Mesenchymal stem cell (in vitro differentiated cells and primary cell): ENCODE results near the gene MYLK.

ENCODE experiments used
- DNase-seq: peaks from one replicate; pipeline ENCODE4 v3.0.0-alpha.2; 2013
- H2AFZ ChIP-seq: one replicate; pipeline ENCODE4 v1.6.1; 2013; ENCODE audit warnings: low read depth, mild to moderate bottlenecking, control low read depth, inconsistent platforms, low read length, moderate library complexity
- H2AK5ac ChIP-seq: 2 replicates; pipeline ENCODE4 v1.6.1; 2013; ENCODE audit warnings: low read length, moderate library complexity, mild to moderate bottlenecking, inconsistent platforms; ENCODE audit not compliant: severe bottlenecking
- H2BK120ac ChIP-seq: one replicate; pipeline ENCODE4 v1.6.1; 2013; ENCODE audit warnings: low read depth, mild to moderate bottlenecking, inconsistent platforms, low read length, moderate library complexity
- H2BK12ac ChIP-seq, 2 experiments: one replicate each; pipeline ENCODE4 v1.6.1; 2013; ENCODE audit warnings: inconsistent platforms in 2 of 2, low read length in 2 of 2, mild to moderate bottlenecking in 2 of 2, moderate library complexity in 2 of 2, control low read depth in 1 of 2
- H2BK15ac ChIP-seq: one replicate; pipeline ENCODE4 v1.6.1; 2013; ENCODE audit warnings: mild to moderate bottlenecking, low read depth, inconsistent platforms; ENCODE audit not compliant: poor library complexity, severe bottlenecking
- H2BK5ac ChIP-seq: 2 replicates; pipeline ENCODE4 v1.6.1; 2013; ENCODE audit warnings: low read depth, mild to moderate bottlenecking, low read length, control low read depth, inconsistent platforms; ENCODE audit not compliant: poor library complexity, severe bottlenecking
- H3K14ac ChIP-seq, 2 experiments: one replicate each; pipeline ENCODE4 v1.6.1; 2013; ENCODE audit warnings: inconsistent platforms in 2 of 2, low read length in 2 of 2, control low read depth in 1 of 2, mild to moderate bottlenecking in 1 of 2, moderate library complexity in 1 of 2
- H3K18ac ChIP-seq, 2 experiments: one replicate each; pipeline ENCODE4 v1.6.1; 2013; ENCODE audit warnings: inconsistent platforms in 2 of 2, low read length in 2 of 2, control low read depth in 1 of 2, low read depth in 1 of 2, mild to moderate bottlenecking in 1 of 2
- H3K23ac ChIP-seq, 2 experiments: one replicate each; pipeline ENCODE4 v1.6.1; 2013; ENCODE audit warnings: inconsistent platforms in 2 of 2, low read length in 2 of 2, mild to moderate bottlenecking in 2 of 2, moderate library complexity in 2 of 2, control low read depth in 1 of 2
- H3K27ac ChIP-seq: 2 replicates; pipeline ENCODE4 v1.5.1; 2013; ENCODE audit warnings: mild to moderate bottlenecking, moderate library complexity, low read length, control low read depth, inconsistent platforms; ENCODE audit not compliant: poor library complexity, severe bottlenecking
- H3K27me3 ChIP-seq, 2 experiments: 2 replicates each; pipeline versions ENCODE4 v1.6.1 to v1.7.0; 2013; ENCODE audit warnings: low read length in 2 of 2, mild to moderate bottlenecking in 2 of 2, moderate library complexity in 2 of 2, control low read depth in 1 of 2, inconsistent platforms in 1 of 2; ENCODE audit not compliant: control insufficient read depth in 1 of 2, insufficient read depth in 1 of 2
- H3K36me3 ChIP-seq, 2 experiments: 2 replicates each; pipeline versions ENCODE4 v1.6.1 to v1.7.0; 2013; ENCODE audit warnings: low read length in 2 of 2, control low read depth in 1 of 2, inconsistent platforms in 1 of 2, low read depth in 1 of 2, mild to moderate bottlenecking in 1 of 2; ENCODE audit not compliant: insufficient read depth in 2 of 2, control insufficient read depth in 1 of 2
- H3K4ac ChIP-seq, 2 experiments: one replicate each; pipeline ENCODE4 v1.6.1; 2013; ENCODE audit warnings: inconsistent platforms in 2 of 2, low read length in 2 of 2, mild to moderate bottlenecking in 2 of 2, moderate library complexity in 2 of 2, control low read depth in 1 of 2, low read depth in 1 of 2
- H3K4me1 ChIP-seq: 2 replicates; pipeline ENCODE4 v1.6.1; 2013; ENCODE audit warnings: low read depth, low read length, control low read depth; ENCODE audit not compliant: control insufficient read depth, insufficient read depth
- H3K4me2 ChIP-seq: 2 replicates; pipeline ENCODE4 v1.6.1; 2013; ENCODE audit warnings: low read length, mild to moderate bottlenecking, inconsistent platforms; ENCODE audit not compliant: poor library complexity, severe bottlenecking
- H3K4me3 ChIP-seq, 2 experiments: 2 replicates each; pipeline versions ENCODE4 v1.5.1 to v1.7.0; 2013; ENCODE audit warnings: low read length in 2 of 2, mild to moderate bottlenecking in 2 of 2, control low read depth in 1 of 2, low read depth in 1 of 2; ENCODE audit not compliant: insufficient read depth in 1 of 2
- H3K79me1 ChIP-seq: replicated peaks from 2 replicates; pipeline ENCODE4 v1.6.1; 2013; ENCODE audit warnings: mild to moderate bottlenecking, control low read depth, low read length, inconsistent platforms; ENCODE audit not compliant: poor library complexity, severe bottlenecking
- H3K9ac ChIP-seq: 2 replicates; pipeline ENCODE4 v1.7.0; 2013; ENCODE audit warnings: mild to moderate bottlenecking, low read length, moderate library complexity
- H3K9me3 ChIP-seq: 2 replicates; pipeline ENCODE4 v1.7.0; 2013; ENCODE audit warnings: mild to moderate bottlenecking, low read length; ENCODE audit not compliant: control insufficient read depth
- H4K8ac ChIP-seq: one replicate; pipeline ENCODE4 v1.6.1; 2013; ENCODE audit warnings: inconsistent platforms, mild to moderate bottlenecking, low read length, moderate library complexity
- H4K91ac ChIP-seq: one replicate; pipeline ENCODE4 v1.6.1; 2013; ENCODE audit warnings: mild to moderate bottlenecking, low read length, inconsistent platforms
- WGBS: methylation state at CpG from one replicate; pipeline ENCODE4 v1.1.7; 2013; ENCODE audit warnings: mixed read lengths; 5-methylcytosine and 5-hydroxymethylcytosine counted together

The MYLK gene

DNA sequence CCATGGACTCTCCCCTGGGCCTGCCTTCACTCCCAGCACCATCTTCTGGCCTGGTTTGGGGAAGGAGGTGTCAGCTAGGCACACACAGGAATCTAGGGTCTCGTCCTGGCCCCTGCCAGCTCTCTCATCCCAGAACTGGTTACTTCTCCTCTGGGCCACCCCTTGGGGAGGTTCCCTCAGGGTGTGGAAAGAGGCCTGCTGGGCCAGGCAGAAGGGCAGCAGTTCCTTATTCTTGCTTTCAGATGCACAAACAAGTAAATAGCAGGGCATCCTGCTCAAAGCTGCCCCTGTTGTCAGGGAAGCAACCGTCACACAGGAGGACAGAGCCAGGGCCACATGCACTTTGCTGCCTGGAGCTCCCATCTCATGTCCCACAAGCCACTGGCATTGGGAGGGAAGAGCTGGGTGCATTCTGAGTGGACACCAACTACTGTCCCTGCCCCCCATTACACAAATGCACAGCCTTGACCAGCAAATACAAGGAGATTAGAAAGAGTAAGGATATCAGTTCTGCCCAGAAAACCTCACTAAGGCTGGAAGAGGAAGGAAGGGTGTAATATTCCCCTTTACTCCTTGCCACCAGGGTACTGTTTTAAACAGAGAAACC lies 190.4 kb downstream of the MYLK start:
- peak overlapping the region; percentile 62 for H4K8ac ChIP-seq
- no peak overlapping the region for H2AFZ ChIP-seq
- H3K14ac ChIP-seq: peak overlapping the region in 1 of 2 experiments; percentile 57
- H3K36me3 ChIP-seq: peaks cover 31 to 63% of the 10 kb centered on the region in 2 experiments
- H2BK15ac ChIP-seq: peak overlapping the region; percentile 73
- H3K4me2 ChIP-seq: no peak overlapping the region
- H2BK12ac ChIP-seq: peak overlapping the region; percentile 76 to 98
- 94% methylated on average over 2 of the region's 2 CpGs for WGBS
- H3K9me3 ChIP-seq: no peaks in the 10 kb centered on the region
- no peak for DNase-seq
- no peaks in the 10 kb centered on the region for H3K27me3 ChIP-seq
- H3K79me1 ChIP-seq: peaks cover 39% of the 10 kb centered on the region
- H3K4ac ChIP-seq: peak overlapping the region; percentile 26 to 88
- peak overlapping the region; percentile 92 for H2AK5ac ChIP-seq
- no peak overlapping the region for H3K4me3 ChIP-seq
- peaks cover 47% of the 10 kb centered on the region for H3K4me1 ChIP-seq
- H2BK5ac ChIP-seq: no peak overlapping the region
- H3K18ac ChIP-seq: peak overlapping the region; percentile 60 to 83
- no peak overlapping the region for H3K23ac ChIP-seq
- H2BK120ac ChIP-seq: peak overlapping the region; percentile 90
- peak overlapping the region; percentile 40 for H3K9ac ChIP-seq
- peak overlapping the region; percentile 98 for H4K91ac ChIP-seq
- peak overlapping the region; percentile 88 for H3K27ac ChIP-seq

DNA sequence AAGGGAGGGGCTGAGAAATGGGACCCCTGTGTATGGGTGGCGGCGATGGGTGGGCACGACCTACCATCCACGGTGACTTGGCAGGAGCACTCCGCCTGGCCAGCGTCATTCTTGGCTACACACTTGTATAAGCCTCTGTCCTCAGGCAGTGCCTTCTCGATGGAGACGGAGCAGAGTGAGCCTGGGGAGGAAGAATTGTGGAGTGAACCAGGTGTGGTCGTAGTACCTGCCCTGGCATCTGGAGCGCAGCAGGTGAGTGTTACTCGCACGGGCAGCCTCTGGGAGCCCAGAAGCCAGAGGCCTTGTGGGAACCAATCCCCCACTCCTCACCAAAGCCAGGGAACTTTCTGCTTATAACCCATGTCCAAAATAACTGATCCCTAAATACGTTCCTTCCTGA lies 191.5 kb downstream of the MYLK start:
- H2BK120ac ChIP-seq: peak overlapping the region; percentile 82
- H3K79me1 ChIP-seq: peaks cover 36% of the 10 kb centered on the region
- peaks cover 31 to 53% of the 10 kb centered on the region in 2 experiments for H3K36me3 ChIP-seq
- H2BK12ac ChIP-seq: peak overlapping the region; percentile 81 to 91
- peaks cover 52% of the 10 kb centered on the region for H3K4me1 ChIP-seq
- H3K27ac ChIP-seq: no peak overlapping the region
- peak overlapping the region in 1 of 2 experiments; percentile 76 for H3K14ac ChIP-seq
- no peak for DNase-seq
- H3K4ac ChIP-seq: peak overlapping the region in 1 of 2 experiments; percentile 30
- peak overlapping the region; percentile 94 for H4K91ac ChIP-seq
- H2AFZ ChIP-seq: no peak overlapping the region
- 91% methylated on average over 13 of the region's 13 CpGs for WGBS
- peak overlapping the region; percentile 92 for H2AK5ac ChIP-seq
- no peak overlapping the region for H3K4me2 ChIP-seq
- H3K27me3 ChIP-seq: no peaks in the 10 kb centered on the region
- no peak overlapping the region for H3K4me3 ChIP-seq
- H3K23ac ChIP-seq: no peak overlapping the region
- peak overlapping the region; percentile 58 to 68 for H3K18ac ChIP-seq
- no peaks in the 10 kb centered on the region for H3K9me3 ChIP-seq
- H2BK5ac ChIP-seq: no peak overlapping the region
- no peak overlapping the region for H3K9ac ChIP-seq
- peak overlapping the region; percentile 82 for H2BK15ac ChIP-seq
- peak overlapping the region; percentile 60 for H4K8ac ChIP-seq

DNA sequence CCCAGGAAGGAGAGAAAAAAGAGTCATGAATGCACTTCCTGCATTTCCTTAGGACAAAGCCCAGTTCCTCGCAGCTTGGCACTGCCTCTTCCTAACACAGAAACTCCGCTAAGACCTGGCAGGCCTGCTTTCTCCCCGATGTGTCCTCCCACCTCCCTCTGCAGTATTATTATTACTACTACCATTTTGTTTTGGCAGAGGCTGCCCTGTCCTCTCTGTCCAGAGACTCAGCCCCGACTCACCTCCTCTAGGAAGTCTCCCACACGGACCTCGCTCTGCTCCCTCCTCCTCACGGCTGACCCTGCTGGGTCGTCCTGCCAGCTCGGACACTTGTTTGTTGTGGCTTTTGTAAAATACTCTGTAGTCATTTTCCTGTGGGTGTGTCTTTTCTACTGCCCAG lies 192.1 kb downstream of the MYLK start:
- H2AK5ac ChIP-seq: peak overlapping the region; percentile 24
- no peak overlapping the region for H2BK15ac ChIP-seq
- H2AFZ ChIP-seq: no peak overlapping the region
- peak overlapping the region in 1 of 2 experiments; percentile 68 for H3K18ac ChIP-seq
- H3K14ac ChIP-seq: no peak overlapping the region
- H3K4me1 ChIP-seq: peaks cover 52% of the 10 kb centered on the region
- no peaks in the 10 kb centered on the region for H3K27me3 ChIP-seq
- H2BK5ac ChIP-seq: no peak overlapping the region
- peaks cover 31 to 52% of the 10 kb centered on the region in 2 experiments for H3K36me3 ChIP-seq
- H3K9me3 ChIP-seq: no peaks in the 10 kb centered on the region
- DNase-seq: no peak
- H3K27ac ChIP-seq: no peak overlapping the region
- H3K23ac ChIP-seq: no peak overlapping the region
- WGBS: 65% methylated on average over 6 of the region's 9 CpGs
- H2BK12ac ChIP-seq: peak overlapping the region; percentile 38 to 81
- no peak overlapping the region for H3K4ac ChIP-seq
- no peak overlapping the region for H3K4me2 ChIP-seq
- H3K4me3 ChIP-seq: no peak overlapping the region
- H3K79me1 ChIP-seq: peaks cover 35% of the 10 kb centered on the region
- peak overlapping the region; percentile 5 for H4K8ac ChIP-seq
- no peak overlapping the region for H3K9ac ChIP-seq
- H2BK120ac ChIP-seq: peak overlapping the region; percentile 82
- H4K91ac ChIP-seq: no peak overlapping the region

DNA sequence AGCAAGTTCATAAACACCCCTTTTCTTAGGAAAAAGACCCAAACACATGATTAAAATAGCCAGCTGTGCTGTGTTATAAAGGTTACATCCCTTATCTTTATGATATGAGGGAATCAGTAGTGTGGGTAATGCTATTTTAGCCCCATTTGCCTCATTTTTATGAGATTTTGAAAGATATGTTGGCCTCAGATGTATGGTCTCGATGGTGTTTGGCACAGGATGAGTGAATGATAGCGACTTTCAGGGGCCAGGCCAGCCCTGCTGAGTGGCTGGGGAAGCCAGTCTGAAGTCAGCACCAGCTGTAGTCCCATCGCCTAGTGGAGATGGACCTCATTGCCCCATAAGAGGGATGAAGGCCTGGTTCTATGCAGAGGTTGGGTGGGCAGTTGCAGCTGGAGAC lies 194.3 kb downstream of the MYLK start:
- Histone ChIP-seq H3K27ac (no peak overlapping the region), H2AFZ (no peak overlapping the region), H3K36me3 (peaks cover 31 to 52% of the 10 kb centered on the region in 2 experiments), H3K23ac (no peak overlapping the region), H3K4me2 (no peak overlapping the region), H3K27me3 (no peaks in the 10 kb centered on the region), H2BK5ac (no peak overlapping the region), H4K91ac (no peak overlapping the region), H3K14ac (peak overlapping the region in 1 of 2 experiments; percentile 68), H3K4me1 (peaks cover 44% of the 10 kb centered on the region), H3K4ac (no peak overlapping the region), H4K8ac (no peak overlapping the region), H3K4me3 (no peak overlapping the region), H3K9me3 (no peaks in the 10 kb centered on the region), H3K9ac (peak overlapping the region; percentile 79), H2AK5ac (no peak overlapping the region), H2BK15ac (no peak overlapping the region), H2BK120ac (no peak overlapping the region), H3K18ac (peak overlapping the region in 1 of 2 experiments; percentile 16), H3K79me1 (peaks cover 29% of the 10 kb centered on the region), H2BK12ac (peak overlapping the region in 1 of 2 experiments; percentile 3)
- WGBS: over 99% methylated on average over 3 of the region's 3 CpGs
- DNase-seq: no peak
